ENCODE results near the gene SBSN. TPM values are rescaled to one million over a fixed set of nuclear protein-coding genes. Genes with fewer than 3 reads are reported as not detected.

SBSN gene
- total RNA-seq, 3 donors from 2014 or later: not detected

DNA sequence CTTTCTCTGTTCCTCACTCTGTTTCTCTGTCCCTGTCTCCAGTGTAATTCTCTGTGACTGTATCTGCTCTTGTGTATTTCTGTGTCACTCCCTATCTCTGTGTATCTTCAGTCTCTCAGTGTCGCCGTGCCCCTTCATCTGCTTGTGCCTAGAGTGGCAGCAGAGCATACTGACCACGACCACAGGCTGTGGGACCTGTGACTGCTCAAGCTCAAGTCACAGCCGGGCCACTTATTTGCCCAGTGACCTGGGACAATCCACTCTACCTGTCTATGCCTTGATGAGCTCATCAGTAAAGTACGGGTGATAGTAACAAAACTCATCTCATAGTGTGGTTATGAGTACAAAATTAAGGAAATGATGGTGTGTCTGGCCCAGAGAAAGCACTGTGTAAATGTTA lies 26.0 kb upstream of the SBSN start:
- no peak for TF ChIP-seq CTCF (IDR thresholded peaks at IDR 0.05)
- TF ChIP-seq POLR2A (IDR thresholded peaks at IDR 0.05): no peak
- no peak for TF ChIP-seq POLR2AphosphoS5 (IDR thresholded peaks at IDR 0.05)
- DNase-seq (ENCODE audit: low spot score in 2 of 2): no peak
- no peaks in the 10 kb centered on the region for H3K9me3 ChIP-seq
- H3K4me3 ChIP-seq: no peak overlapping the region
- no peak overlapping the region for H3K27ac ChIP-seq
- peaks cover 3 to 11% of the 10 kb centered on the region in 2 donors for H3K27me3 ChIP-seq
- intact Hi-C loops (cut with DNase I; ENCODE audit: low total_unique reads): no loop called here
- H3K36me3 ChIP-seq: no peaks in the 10 kb centered on the region
- no peaks in the 10 kb centered on the region for H3K4me1 ChIP-seq

- DNase-seq (ENCODE audit: low spot score in 2 of 2): no peak
- Histone ChIP-seq H3K36me3 (no peaks in the 10 kb centered on the region), H3K27me3 (peaks cover 3 to 5% of the 10 kb centered on the region in 2 donors), H3K9me3 (no peaks in the 10 kb centered on the region), H3K27ac (no peak overlapping the region), H3K4me3 (no peak overlapping the region), H3K4me1 (no peaks in the 10 kb centered on the region)
- intact Hi-C loops (cut with DNase I; ENCODE audit: low total_unique reads): no loop called here
- no peak for TF ChIP-seq POLR2A (IDR thresholded peaks at IDR 0.05)
- TF ChIP-seq CTCF (IDR thresholded peaks at IDR 0.05): no peak
- no peak for TF ChIP-seq POLR2AphosphoS5 (IDR thresholded peaks at IDR 0.05)
Observed at GRCh38 chr19:35553385-35554000, 25.4 kb upstream of the SBSN start.

- Histone ChIP-seq H3K9me3 (no peaks in the 10 kb centered on the region), H3K36me3 (no peaks in the 10 kb centered on the region), H3K4me1 (no peaks in the 10 kb centered on the region), H3K27me3 (peaks cover 0 to 3% of the 10 kb centered on the region in 2 donors), H3K4me3 (no peak overlapping the region), H3K27ac (no peak overlapping the region)
- no peak for DNase-seq (ENCODE audit: low spot score in 2 of 2)
- TF ChIP-seq POLR2A (IDR thresholded peaks at IDR 0.05) (no peak), CTCF (IDR thresholded peaks at IDR 0.05) (no peak), POLR2AphosphoS5 (IDR thresholded peaks at IDR 0.05) (no peak)
- intact Hi-C loops (cut with DNase I; ENCODE audit: low total_unique reads): no loop called here
Observed at GRCh38 chr19:35552534-35553384, 24.6 kb upstream of the SBSN start.

GRCh38 chr19:35551091-35551810 lies 23.1 kb upstream of the SBSN start:
- Histone ChIP-seq H3K9me3 (no peaks in the 10 kb centered on the region), H3K27ac (no peak overlapping the region), H3K4me3 (no peak overlapping the region), H3K36me3 (no peaks in the 10 kb centered on the region), H3K27me3 (no peaks in the 10 kb centered on the region), H3K4me1 (no peaks in the 10 kb centered on the region)
- intact Hi-C loops (cut with DNase I; ENCODE audit: low total_unique reads): no loop called here
- DNase-seq (ENCODE audit: low spot score in 2 of 2): no peak
- no peak for TF ChIP-seq POLR2AphosphoS5 (IDR thresholded peaks at IDR 0.05)
- no peak for TF ChIP-seq CTCF (IDR thresholded peaks at IDR 0.05)
- TF ChIP-seq POLR2A (IDR thresholded peaks at IDR 0.05): no peak
